Measurements from ENCODE around the gene FGGY.
A peak's percentile ranks its signal among the peaks of the same experiment; 100 is the strongest.
"Not testable (repeated sequence)": the region's sequence is repeated elsewhere in the genome, so short reads cannot be mapped to it uniquely, and the experiment has no call there.

FGGY gene

GRCh38 chr1:59296358-59297256 lies at the start of gene FGGY:
TSS of gene FGGY (plus strand) at chr1:59297094. CDS start at chr1:59321550, 24,456 bp downstream.
- FAIRE-seq (peak; percentile 95), DNase-seq (ENCODE audit: extremely low spot score, insufficient read length, low read depth) (peak; percentile 89)

- FAIRE-seq: no peak
- no peak for DNase-seq (ENCODE audit: extremely low spot score, insufficient read length, low read depth)
These were observed 48.1 kb upstream of the FGGY start for GRCh38 chr1:59248758-59249157.

- DNase-seq (ENCODE audit: extremely low spot score, insufficient read length, low read depth): no peak
- FAIRE-seq: no peak
These were observed 47.3 kb upstream of the FGGY start for GRCh38 chr1:59249396-59250137.

GRCh38 chr1:59251061-59251460 lies 45.8 kb upstream of the FGGY start:
- not testable (repeated sequence) for FAIRE-seq; DNase-seq (ENCODE audit: extremely low spot score, insufficient read length, low read depth)

- FAIRE-seq; DNase-seq (ENCODE audit: extremely low spot score, insufficient read length, low read depth): not testable (repeated sequence)
These were observed 40.5 kb upstream of the FGGY start for GRCh38 chr1:59256429-59256828.

- FAIRE-seq (no peak), DNase-seq (ENCODE audit: extremely low spot score, insufficient read length, low read depth) (no peak)
These were observed 38.4 kb upstream of the FGGY start for GRCh38 chr1:59258412-59259032.

GRCh38 chr1:59261537-59261936 lies 35.4 kb upstream of the FGGY start:
- DNase-seq (ENCODE audit: extremely low spot score, insufficient read length, low read depth) (no peak), FAIRE-seq (no peak)

GRCh38 chr1:59262631-59263030 lies 34.3 kb upstream of the FGGY start:
- DNase-seq (ENCODE audit: extremely low spot score, insufficient read length, low read depth): no peak
- FAIRE-seq: no peak

GRCh38 chr1:59263111-59263510 lies 33.8 kb upstream of the FGGY start:
- DNase-seq (ENCODE audit: extremely low spot score, insufficient read length, low read depth) (no peak), FAIRE-seq (no peak)

- no peak for FAIRE-seq
- DNase-seq (ENCODE audit: extremely low spot score, insufficient read length, low read depth): no peak
These were observed 31.3 kb upstream of the FGGY start for GRCh38 chr1:59265622-59266021.

- FAIRE-seq (peak; percentile 91), DNase-seq (ENCODE audit: extremely low spot score, insufficient read length, low read depth) (no peak)
These were observed 30.5 kb upstream of the FGGY start for GRCh38 chr1:59266180-59266926.

- DNase-seq (ENCODE audit: extremely low spot score, insufficient read length, low read depth) (no peak), FAIRE-seq (peak; percentile 24)
These were observed 30.0 kb upstream of the FGGY start for GRCh38 chr1:59266927-59267293.

GRCh38 chr1:59268406-59268805 lies 28.5 kb upstream of the FGGY start:
- no peak for FAIRE-seq

GRCh38 chr1:59271561-59272260 lies 25.2 kb upstream of the FGGY start:
- peak; percentile 33 for FAIRE-seq

More at GRCh38 chr1:59268406-59268805, 28.5 kb upstream of the FGGY start:
- no peak for DNase-seq (ENCODE audit: extremely low spot score, insufficient read length, low read depth)

GRCh38 chr1:59272507-59272906 lies 24.4 kb upstream of the FGGY start:
- FAIRE-seq (peak; percentile 72), DNase-seq (ENCODE audit: extremely low spot score, insufficient read length, low read depth) (no peak)

More at GRCh38 chr1:59271561-59272260, 25.2 kb upstream of the FGGY start:
- no peak for DNase-seq (ENCODE audit: extremely low spot score, insufficient read length, low read depth)

- no peak for DNase-seq (ENCODE audit: extremely low spot score, insufficient read length, low read depth)
- no peak for FAIRE-seq
These were observed 20.4 kb upstream of the FGGY start for GRCh38 chr1:59276439-59276851.

GRCh38 chr1:59278780-59279354 lies 18.0 kb upstream of the FGGY start:
- FAIRE-seq (no peak), DNase-seq (ENCODE audit: extremely low spot score, insufficient read length, low read depth) (no peak)

GRCh38 chr1:59279645-59280044 lies 17.2 kb upstream of the FGGY start:
- no peak for DNase-seq (ENCODE audit: extremely low spot score, insufficient read length, low read depth)
- no peak for FAIRE-seq

- FAIRE-seq (no peak), DNase-seq (ENCODE audit: extremely low spot score, insufficient read length, low read depth) (no peak)
These were observed 13.9 kb upstream of the FGGY start for GRCh38 chr1:59282951-59283350.
